Activated CD8-positive, alpha-beta memory T cell treated with anti-CD3 and anti-CD28 coated beads, Interleukin-2, amount 50 U/mL, for 1 hour (primary cell): ENCODE measurements around the gene TMTC4.

Experiments
- DNase-seq: peaks from one replicate; pipeline ENCODE4 v3.0.0-alpha.2; 2020; ENCODE audit errors: extremely low read depth

TMTC4 gene

GRCh38 chr13:100667894-100668293 is 6.7 kb downstream of the TMTC4 start:
- DNase-seq: no peak

DNA sequence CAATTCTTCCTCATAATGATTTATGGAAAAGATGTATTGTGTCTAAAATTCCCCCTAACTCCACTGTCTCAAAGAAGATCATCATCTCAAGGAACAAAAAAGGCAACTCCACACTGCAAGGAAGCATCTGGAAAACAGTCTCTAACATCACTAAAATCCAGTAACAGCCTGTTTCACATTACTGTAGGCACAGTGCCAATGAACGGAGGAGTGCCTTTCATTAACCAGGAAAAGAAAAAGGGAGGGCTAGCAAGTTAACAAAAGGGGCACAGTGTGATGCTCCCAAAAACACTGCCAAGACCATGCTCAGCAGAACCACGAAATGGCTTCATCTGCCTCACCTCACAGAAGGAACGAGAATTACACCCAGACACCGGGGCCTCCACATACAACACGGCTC is 8.5 kb downstream of the TMTC4 start:
- DNase-seq: no peak

GRCh38 chr13:100665403-100665802 is 9.2 kb downstream of the TMTC4 start:
- no peak for DNase-seq

GRCh38 chr13:100664171-100664900 is 10.3 kb downstream of the TMTC4 start:
- no peak for DNase-seq

DNA sequence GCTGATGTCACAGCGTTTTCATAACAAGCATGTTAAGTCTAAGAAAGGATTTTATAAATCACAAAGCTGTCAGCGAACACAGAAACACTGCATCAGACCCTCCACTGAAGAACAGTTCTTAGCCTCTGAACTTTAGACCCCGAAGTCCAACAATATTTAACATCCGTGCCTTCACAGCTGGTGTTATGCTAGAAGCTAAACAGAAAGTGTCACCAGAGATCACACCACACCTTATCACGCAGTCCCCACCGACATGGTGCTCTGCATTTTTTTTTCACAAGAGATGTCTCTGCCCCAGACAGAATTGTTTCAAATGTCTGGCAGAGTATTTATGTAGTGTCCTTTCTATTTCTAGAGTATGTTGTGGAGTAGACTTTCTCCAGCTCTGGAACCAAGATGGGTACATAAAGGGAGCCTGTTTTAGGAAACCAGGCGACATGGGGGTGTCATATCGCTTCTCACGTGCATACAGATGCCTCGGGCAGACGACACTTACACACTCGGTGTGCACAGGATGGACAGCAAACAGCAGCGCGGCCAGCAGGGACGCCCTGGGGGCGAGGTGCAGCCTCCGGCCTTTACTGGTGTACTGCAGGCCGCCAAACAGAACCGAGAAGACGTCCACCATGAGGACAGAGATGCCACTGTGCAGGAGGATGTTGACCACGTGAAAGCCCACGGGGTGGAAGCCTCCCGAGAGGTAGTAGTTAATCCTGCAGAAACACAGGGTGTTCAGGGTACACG is 12.0 kb downstream of the TMTC4 start:
- DNase-seq: no peak

- DNase-seq: no peak
Measured at GRCh38 chr13:100660761-100661160, 13.8 kb downstream of the TMTC4 start.

DNA sequence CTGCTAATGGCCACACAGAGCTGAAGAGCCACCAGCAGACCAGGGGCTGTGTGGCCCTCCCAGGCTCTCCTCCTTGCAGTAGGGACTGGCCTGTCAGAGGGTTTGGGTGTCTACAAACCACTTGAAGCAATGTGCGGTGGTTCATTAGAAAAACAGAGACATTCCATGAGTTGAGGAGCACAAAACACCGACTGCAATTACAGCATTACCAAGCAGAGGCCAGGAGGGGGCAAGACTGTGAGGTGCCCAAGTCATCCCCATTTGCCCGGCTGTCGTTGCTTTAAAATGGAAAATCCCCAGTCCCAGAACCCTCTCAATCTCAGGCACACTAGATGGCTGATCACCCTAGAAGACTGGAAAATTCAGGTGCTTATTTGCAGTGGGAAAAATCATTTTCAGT is 15.0 kb downstream of the TMTC4 start:
- no peak for DNase-seq

- DNase-seq: no peak
Measured at GRCh38 chr13:100658363-100658762, 16.2 kb downstream of the TMTC4 start.

GRCh38 chr13:100657881-100658315 is 16.7 kb downstream of the TMTC4 start:
- no peak for DNase-seq

DNA sequence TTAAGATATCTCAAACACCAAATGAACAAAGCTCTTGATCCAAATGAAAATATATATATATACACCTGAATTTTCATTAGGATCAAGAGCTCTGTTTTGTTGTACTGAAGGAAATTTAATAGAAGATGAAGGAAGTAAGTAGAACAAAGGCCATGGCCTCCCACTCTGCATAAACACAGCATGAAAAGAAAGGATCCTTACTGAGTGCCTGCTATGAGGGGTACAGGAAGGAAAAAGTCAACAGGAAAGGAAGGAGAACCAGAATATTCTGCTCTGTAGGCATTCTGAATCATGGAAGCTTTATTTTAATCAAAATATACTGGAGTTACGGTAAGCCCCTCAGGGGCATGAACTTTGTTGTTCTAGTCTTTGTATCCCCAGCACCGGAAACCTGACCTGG is 22.1 kb downstream of the TMTC4 start:
- no peak for DNase-seq

DNA sequence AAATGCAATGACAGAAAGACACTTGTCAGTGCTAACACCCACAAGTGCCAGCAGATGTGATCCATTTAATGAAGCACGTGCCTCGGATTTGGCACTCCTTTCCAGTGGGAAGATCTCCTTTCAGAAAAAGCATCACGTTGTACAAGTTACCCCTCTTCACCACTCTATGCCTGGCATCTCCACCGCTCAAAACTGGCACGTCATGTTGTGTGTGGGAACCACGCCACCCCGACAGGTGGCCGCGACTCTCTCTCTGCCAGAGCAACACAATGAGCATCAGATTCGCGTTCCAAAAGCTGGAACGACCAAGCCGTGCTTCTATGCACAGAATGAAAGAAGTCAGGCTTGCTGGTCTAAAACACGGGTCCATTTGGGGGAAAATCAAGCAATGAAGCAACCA is 24.3 kb downstream of the TMTC4 start:
- no peak for DNase-seq

DNA sequence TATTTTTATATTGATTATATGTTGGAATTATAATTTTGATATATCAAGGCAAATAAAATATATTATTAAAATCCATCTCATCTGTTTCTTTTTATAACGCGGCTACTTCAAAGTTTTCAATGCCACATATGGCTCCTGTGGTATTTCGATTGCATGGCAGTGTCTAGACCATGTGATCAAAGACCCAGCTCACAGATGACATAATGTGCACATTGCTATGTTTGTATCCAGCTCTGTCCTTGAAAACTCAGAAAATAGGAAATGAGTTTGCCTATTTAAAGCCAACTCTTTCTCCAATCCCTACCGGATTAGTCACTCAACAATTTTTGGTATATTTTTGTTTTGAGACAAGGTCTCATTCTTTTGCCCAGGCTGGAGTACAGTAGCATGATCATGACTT is 26.2 kb downstream of the TMTC4 start:
- no peak for DNase-seq

DNA sequence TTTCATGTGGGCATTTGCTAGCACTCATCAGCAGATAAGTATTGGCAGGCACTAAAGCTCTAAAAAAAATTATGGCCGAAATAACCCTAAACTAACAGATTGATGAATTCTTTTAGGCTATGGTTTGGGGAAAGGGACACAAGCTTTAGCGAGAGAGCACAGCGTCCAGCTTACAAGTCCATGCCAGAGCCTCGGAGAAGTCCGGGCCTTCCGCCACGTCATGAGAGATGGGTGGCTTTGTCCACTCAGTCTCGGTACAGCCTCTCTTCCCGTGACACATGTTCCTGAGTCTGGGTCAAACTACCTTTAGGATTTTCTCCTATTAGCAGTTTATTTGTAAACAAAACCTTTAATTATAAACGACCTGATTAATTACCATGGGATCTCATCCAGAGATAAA is 27.7 kb downstream of the TMTC4 start:
- no peak for DNase-seq

DNA sequence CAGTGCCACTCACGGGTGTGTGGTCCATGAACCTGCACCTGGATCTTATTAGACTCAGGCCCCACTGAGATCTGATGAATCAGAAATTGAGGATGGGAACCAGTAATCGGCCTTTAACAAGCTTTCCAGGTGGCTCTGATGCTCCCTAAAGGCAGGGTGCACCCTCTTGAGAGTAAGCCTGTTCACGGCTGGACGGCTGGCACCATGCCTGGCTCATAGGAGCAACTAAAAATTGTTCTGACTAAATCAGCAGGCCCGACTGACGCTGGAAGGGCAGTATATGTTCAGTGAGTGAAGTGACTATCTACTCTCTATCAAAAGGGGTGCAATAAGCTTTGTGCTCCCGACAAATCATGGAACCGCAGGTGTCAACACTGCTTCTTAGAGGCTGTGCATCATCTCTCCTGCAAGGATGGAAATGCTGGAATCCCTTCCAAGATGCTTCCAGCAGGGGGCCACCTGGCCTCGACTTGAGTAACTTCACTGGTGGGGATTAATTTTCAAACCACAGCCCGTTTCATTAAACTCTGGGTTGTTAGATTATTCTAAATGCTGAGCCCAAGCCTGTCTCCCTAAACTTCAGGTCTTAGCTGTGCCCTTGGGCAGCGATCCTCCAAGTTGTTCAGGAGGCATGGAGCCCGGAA is 28.4 kb downstream of the TMTC4 start:
- no peak for DNase-seq

- no peak for DNase-seq
Measured at GRCh38 chr13:100645382-100645781, 29.2 kb downstream of the TMTC4 start.

DNA sequence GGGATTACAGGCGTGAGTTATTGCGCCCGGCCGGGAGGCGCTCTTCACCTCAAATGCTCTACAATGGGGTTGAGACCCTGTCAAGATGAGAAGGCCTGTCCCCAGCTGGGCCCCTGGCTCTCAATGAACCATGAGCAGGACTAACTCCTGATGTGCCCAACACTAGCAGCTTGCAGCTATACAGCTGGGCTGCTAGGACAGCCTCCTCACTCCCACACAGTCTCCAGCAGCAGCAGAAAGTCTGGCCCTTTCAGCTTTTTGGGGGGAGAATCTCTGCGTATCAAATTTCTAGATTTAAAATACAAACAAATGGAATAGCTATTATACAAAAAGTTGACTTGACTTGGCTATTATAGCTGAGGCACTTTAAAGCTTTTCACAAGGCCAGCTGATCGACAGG is 30.2 kb downstream of the TMTC4 start:
- no peak for DNase-seq

GRCh38 chr13:100637796-100638195 is 36.8 kb downstream of the TMTC4 start:
- DNase-seq: no peak

GRCh38 chr13:100637380-100637779 is 37.2 kb downstream of the TMTC4 start:
- DNase-seq: no peak

- no peak for DNase-seq
Measured at GRCh38 chr13:100636441-100636840, 38.2 kb downstream of the TMTC4 start.

GRCh38 chr13:100636004-100636403 is 38.6 kb downstream of the TMTC4 start:
- no peak for DNase-seq

DNA sequence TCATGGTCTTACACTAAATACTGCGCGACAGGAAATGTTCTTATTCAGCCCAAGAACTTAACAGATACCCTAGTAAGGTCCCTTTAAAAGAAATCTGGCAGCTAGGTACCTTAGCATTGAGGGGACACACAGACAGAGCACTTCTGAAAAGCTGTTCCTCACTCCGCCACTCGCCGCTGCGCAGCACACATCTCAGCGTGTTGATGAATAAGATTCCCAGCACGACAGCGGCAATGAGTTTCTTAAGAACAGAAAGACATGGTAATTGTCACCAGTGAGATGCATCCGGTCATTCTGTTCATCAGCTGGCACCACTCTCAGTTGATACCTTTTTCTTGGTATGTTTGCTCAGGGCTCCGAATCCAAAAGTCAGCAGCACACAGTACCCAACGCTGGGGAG is 39.9 kb downstream of the TMTC4 start:
- no peak for DNase-seq

GRCh38 chr13:100633461-100633860 is 41.1 kb downstream of the TMTC4 start:
- DNase-seq: no peak

GRCh38 chr13:100630555-100630954 is 44.0 kb downstream of the TMTC4 start:
- DNase-seq: no peak
